A549 (cell line): Measurements from ENCODE around the gene PRKCE.

ENCODE experiments used
- CHD4 ChIP-seq: fragments of 200-600 bp; sonication (generic); IDR thresholded peaks from 2 replicates; pipeline ENCODE4 v1.6.1; 2016; ENCODE audit warnings: antibody characterized with exemption, mild to moderate bottlenecking, borderline replicate concordance
- EP300 ChIP-seq, 2 experiments: fragments of >200 bp; sonication (Bioruptor Twin); formaldehyde crosslinking; IDR thresholded peaks; 2 replicates in 1 of 2; 3 replicates in 1 of 2; pipeline ENCODE4 v1.6.1; 2016 to 2017
- POLR2A ChIP-seq: IDR thresholded peaks from 2 replicates; pipeline ENCODE4 v1.6.1; 2012; ENCODE audit warnings: mild to moderate bottlenecking, low read length
- TF ChIP-seq, protein P1 (sequence below): fragments of 450-650 bp; IDR thresholded peaks from 2 replicates; pipeline ENCODE4 v1.6.1; 2014; ENCODE audit warnings: antibody characterized with exemption
- TF ChIP-seq, protein P2 (sequence below): IDR thresholded peaks from 2 replicates; pipeline ENCODE4 v1.6.1; 2012

DNA sequence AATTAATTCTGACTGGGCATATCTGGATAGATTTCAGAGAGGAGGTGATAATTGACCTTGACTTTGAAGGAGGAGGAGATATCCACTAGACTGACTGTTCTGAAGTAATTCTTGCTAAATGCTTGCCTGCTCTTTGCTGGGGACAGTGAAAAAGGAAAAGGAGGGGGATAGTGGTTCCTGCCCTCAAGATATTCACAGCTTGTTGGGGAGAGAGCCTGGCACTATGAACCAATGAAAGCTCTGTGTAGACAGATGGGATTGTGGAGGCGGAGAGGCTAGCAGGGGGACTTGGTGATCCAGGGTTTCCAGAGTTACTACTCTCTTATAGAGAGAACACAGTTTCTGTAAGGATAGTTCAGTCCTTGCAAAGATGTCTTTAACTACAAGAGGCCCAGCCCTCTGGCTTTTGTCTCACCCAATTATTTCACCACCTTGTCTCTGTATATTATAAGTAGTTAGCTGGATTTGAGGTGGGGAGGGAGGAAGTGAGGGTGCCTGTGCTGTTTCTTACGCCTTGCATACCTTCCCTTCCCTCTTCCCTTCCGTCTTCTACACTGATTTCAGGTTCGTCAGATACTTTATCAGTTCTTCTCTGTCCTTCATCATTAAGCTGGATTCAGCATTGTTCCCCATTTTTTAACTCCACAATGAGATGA lies 190.4 kb downstream of the PRKCE start:
- TF ChIP-seq EP300 (IDR thresholded peaks at IDR 0.05), result no peak
- TF ChIP-seq, protein P1, sequence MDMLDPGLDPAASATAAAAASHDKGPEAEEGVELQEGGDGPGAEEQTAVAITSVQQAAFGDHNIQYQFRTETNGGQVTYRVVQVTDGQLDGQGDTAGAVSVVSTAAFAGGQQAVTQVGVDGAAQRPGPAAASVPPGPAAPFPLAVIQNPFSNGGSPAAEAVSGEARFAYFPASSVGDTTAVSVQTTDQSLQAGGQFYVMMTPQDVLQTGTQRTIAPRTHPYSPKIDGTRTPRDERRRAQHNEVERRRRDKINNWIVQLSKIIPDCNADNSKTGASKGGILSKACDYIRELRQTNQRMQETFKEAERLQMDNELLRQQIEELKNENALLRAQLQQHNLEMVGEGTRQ, result no peak
- TF ChIP-seq CHD4, result no peak
- TF ChIP-seq POLR2A, result no peak
- TF ChIP-seq, protein P2, sequence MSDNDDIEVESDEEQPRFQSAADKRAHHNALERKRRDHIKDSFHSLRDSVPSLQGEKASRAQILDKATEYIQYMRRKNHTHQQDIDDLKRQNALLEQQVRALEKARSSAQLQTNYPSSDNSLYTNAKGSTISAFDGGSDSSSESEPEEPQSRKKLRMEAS, result no peak
